Measurements from ENCODE around the gene PLEK. TPM values are rescaled to one million over a fixed set of nuclear protein-coding genes. Genes with fewer than 3 reads are reported as not detected.
"Not testable (repeated sequence)": the region's sequence is repeated elsewhere in the genome, so short reads cannot be mapped to it uniquely, and the experiment has no call there.

The PLEK gene
- total RNA-seq, 1 experiment from 2014 or later: not detected

DNA sequence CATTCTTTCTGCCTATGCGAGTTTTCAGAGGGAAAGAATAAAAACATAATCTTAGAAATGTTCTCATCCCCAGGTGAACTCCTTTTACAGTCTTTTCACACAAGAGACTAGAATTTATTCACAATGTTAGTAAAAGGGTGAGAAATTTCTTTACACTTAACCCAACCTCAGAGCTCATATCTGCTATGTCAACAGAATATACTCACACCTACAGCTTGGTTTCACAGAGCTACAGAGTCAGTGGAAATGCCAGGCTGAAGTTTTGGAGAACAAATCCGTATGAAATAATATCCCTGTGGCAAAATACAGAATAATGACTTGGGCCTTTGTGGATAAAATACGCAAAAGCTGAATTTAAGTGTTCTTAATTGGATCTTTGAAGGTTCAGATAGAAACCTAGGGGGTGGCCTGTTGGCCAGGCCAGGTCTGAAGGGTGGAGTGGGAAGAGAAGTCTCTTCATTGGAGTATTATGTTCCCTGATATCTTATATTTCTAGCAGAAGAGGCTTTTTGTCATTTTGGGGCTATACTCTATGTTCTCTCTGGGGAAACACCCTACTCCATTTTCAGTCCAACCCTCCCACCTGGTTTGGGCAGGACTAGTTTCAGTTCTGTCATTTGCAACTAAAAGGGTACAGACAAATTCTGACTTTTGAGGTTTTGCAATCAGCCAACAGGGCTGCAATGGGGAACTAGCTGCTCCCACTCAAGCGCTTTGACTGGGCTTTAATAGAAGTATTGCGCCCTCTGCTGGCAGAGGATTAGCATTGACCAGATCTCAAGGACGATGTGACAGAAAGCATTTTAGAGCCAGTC lies 76.3 kb downstream of the PLEK start:
- DNase-seq (ENCODE audit: low spot score): peak; percentile 84

DNA sequence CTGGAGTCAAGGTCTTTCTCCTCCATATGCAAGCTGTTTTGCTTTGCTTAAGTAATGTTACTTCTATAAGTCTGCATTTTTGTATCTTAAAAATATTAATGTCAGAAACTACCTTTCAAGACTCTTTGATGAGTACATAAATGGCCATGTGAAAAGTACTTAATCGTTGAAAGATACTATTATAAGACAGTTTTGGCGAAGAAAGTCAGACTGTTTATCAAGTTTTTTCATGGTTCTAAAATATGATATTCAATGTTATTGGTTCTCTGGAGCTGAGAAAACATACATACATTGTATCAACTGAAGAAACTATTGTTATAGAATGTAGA lies 76.9 kb downstream of the PLEK start:
- DNase-seq (ENCODE audit: low spot score): no peak

- not testable (repeated sequence) for DNase-seq (ENCODE audit: low spot score)
Measured at GRCh38 chr2:68446425-68446824, 81.3 kb downstream of the PLEK start.

Other genes starting within 250 kb of the PLEK start
- gene PNO1, start 207.4 kb upstream of the PLEK start, total RNA-seq (2014; rRNA removed; shearing (Covaris generic)): 63.1 and 64.0 TPM in 2 replicates
- 18.0 and 24.5 TPM in 2 replicates for gene PPP3R1, start 112.8 kb upstream of the PLEK start, total RNA-seq (2014; rRNA removed; shearing (Covaris generic))
- 11.4 and 13.1 TPM in 2 replicates for gene CNRIP1, start 45.3 kb upstream of the PLEK start, total RNA-seq (2014; rRNA removed; shearing (Covaris generic))
- 0.43 and 0.67 TPM in 2 replicates for gene FBXO48, start 102.0 kb downstream of the PLEK start, total RNA-seq (2014; rRNA removed; shearing (Covaris generic))
- gene APLF, start 102.3 kb downstream of the PLEK start, total RNA-seq (2014; rRNA removed; shearing (Covaris generic)): 3.7 and 6.8 TPM in 2 replicates